ENCODE measurements around the gene MYOZ3.

DNA sequence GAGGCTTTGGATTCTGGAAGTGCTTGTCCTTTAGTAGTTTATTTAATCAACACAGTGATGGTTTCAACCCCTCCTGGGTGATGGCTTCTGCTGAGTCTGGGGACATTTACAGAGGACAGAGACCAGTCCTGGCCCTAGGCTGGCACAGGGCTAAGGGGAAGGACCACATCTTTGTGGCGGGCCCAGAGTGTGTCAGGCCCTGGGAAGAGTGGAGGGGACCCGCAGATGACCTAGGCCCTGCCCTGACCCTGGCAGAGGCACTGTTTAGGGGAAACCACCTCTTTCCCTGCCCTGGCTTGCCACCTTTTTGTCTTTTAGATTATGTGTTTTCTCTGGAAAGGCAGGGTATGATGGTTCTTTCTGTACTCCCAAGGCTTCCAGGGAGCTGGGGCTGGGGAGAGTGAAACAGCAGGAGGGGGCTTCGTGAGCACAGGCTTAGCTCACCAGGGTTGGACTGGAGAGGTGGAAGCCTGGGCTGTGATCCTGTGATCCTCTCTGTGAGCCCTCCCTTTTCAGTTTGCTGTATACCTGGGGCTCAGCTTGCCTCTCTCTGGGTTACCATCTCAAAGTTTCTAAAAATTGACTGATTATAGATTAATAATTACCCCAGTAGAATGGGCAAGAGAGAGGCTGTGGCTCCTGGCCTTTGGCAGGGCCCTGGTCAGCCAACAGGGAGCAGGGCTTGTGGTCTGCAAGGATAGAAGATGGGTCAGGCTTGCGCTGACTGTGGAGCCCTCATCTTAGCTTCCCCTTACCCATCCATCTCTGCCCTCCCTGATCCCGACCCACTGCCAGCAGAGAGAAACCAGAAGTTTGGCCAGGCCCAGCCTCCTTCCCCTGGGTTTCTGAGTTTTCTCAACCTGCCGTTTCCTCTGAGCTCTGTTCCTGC is 22.3 kb upstream of the MYOZ3 start:
- TF ChIP-seq EP300 (IDR thresholded peaks at IDR 0.05) (no peak), POLR2A (IDR thresholded peaks at IDR 0.05) (no peak)
